GM23248 (cell line): ENCODE results near the gene P4HA3. TPM values are rescaled to one million over a fixed set of nuclear protein-coding genes. Genes with fewer than 3 reads are reported as not detected.
A peak's percentile ranks its signal among the peaks of the same experiment; 100 is the strongest.

Experiments used
- DNase-seq: peaks from one replicate; pipeline ENCODE4 v3.0.0-alpha.2; 2015
- H2AFZ ChIP-seq: fragments of 200-600 bp; sonication (generic); 2 replicates; pipeline ENCODE4 v1.6.1; 2016; ENCODE audit warnings: antibody characterized with exemption
- H3F3A ChIP-seq: fragments of 200-600 bp; sonication (generic); 2 replicates; pipeline ENCODE4 v1.6.1; 2016; ENCODE audit warnings: mild to moderate bottlenecking, antibody characterized with exemption, mixed run types; ENCODE audit not compliant: insufficient read depth
- H3K27ac ChIP-seq: fragments of 200-600 bp; sonication (generic); 2 replicates; pipeline ENCODE4 v1.5.1; 2016; ENCODE audit warnings: mild to moderate bottlenecking
- H3K27me3 ChIP-seq: fragments of 200-600 bp; sonication (generic); replicated peaks from 2 replicates; pipeline ENCODE4 v1.6.1; 2016; ENCODE audit warnings: mild to moderate bottlenecking; ENCODE audit not compliant: insufficient read depth
- H3K36me3 ChIP-seq: fragments of 200-600 bp; sonication (generic); 2 replicates; pipeline ENCODE4 v1.6.1; 2016; ENCODE audit warnings: low read depth, mild to moderate bottlenecking
- H3K4me1 ChIP-seq: fragments of 200-600 bp; sonication (generic); 2 replicates; pipeline ENCODE4 v1.6.1; 2016; ENCODE audit warnings: mild to moderate bottlenecking; ENCODE audit not compliant: insufficient read depth
- H3K4me2 ChIP-seq: fragments of 200-600 bp; sonication (generic); one replicate; pipeline ENCODE4 v1.6.1; 2016; ENCODE audit warnings: mild to moderate bottlenecking; ENCODE audit not compliant: unreplicated experiment
- H3K4me3 ChIP-seq: fragments of 200-600 bp; sonication (generic); 2 replicates; pipeline ENCODE4 v1.5.1; 2016; ENCODE audit warnings: mild to moderate bottlenecking
- H3K79me2 ChIP-seq: fragments of 200-600 bp; sonication (generic); 2 replicates; pipeline ENCODE4 v1.6.1; 2016; ENCODE audit warnings: mild to moderate bottlenecking; ENCODE audit not compliant: insufficient read depth
- H3K9ac ChIP-seq: fragments of 200-600 bp; sonication (generic); 2 replicates; pipeline ENCODE4 v1.6.1; 2016; ENCODE audit warnings: mild to moderate bottlenecking
- H3K9me2 ChIP-seq: fragments of 200-600 bp; sonication (generic); 2 replicates; pipeline ENCODE4 v1.6.1; 2016; ENCODE audit warnings: mixed run types, mild to moderate bottlenecking, moderate library complexity; ENCODE audit not compliant: insufficient read depth
- H3K9me3 ChIP-seq: fragments of 200-600 bp; sonication (generic); one replicate; pipeline ENCODE4 v1.6.1; 2017; ENCODE audit warnings: low read depth
- H4K20me1 ChIP-seq: fragments of 200-600 bp; sonication (generic); 2 replicates; pipeline ENCODE4 v1.6.0; 2016; ENCODE audit not compliant: insufficient read depth
- EZH2 ChIP-seq: fragments of 200-600 bp; sonication (generic); IDR thresholded peaks from 2 replicates; pipeline ENCODE4 v1.6.1; 2018; ENCODE audit warnings: antibody characterized with exemption, mild to moderate bottlenecking; ENCODE audit not compliant: insufficient read depth, poor library complexity, severe bottlenecking
- EZH2phosphoT487 ChIP-seq: fragments of 200-600 bp; sonication (generic); IDR thresholded peaks from 2 replicates; pipeline ENCODE4 v1.6.1; 2018; ENCODE audit warnings: antibody characterized with exemption, moderate library complexity, mild to moderate bottlenecking, low read depth; ENCODE audit not compliant: insufficient read depth
- WGBS, 2 experiments: methylation state at CpG; one replicate each; pipeline ENCODE4 v1.1.6; 2015 to 2017; ENCODE audit warnings: low lambda C conversion rate in 2 of 2, low coverage in 1 of 2; ENCODE audit errors: missing lambda C conversion rate in 2 of 2; 5-methylcytosine and 5-hydroxymethylcytosine counted together
- in situ Hi-C: fragments of 300-500 bp; cut with MboI; formaldehyde crosslinking; loops from 2 replicates; pipeline ENCODE4 v1.15.0; 2020
- polyA plus RNA-seq: library from polyadenylated mRNA; unstranded; fragments of >200 nt; fragmentation: Nextera tagmentation; extraction: Ambion mirVana; gene quantifications from 2 replicates; pipeline ENCODE4 v1.2.1, GENCODE V29; 2016
- total RNA-seq: library from RNA; depleted of rRNA; stranded (reverse); fragments of >200 nt; shearing (Covaris generic); gene quantifications from 2 replicates; pipeline ENCODE4 v1.2.3, GENCODE V29; 2014

Gene P4HA3
- total and polyA plus RNA-seq, 2 experiments from 2014 or later: 26.4 to 30.6 TPM

DNA sequence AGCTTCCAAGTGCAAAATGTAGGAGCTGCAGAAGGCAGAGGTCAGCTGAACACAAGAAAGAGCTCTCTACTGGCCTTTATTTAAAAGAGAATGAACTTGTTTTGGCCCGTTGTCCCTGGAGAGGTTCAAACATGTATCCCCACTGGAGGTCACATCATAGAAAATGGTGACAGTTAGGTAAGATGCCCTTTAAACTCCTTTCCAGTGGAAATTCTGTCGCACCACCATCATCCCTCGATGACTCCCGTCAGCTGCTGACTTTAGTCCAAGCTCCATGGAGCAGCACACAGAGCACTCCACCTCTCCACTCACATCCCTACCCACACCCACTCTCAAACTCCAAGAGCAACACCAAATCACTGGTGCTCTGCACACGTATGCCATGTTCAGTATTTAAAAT is 15.2 kb upstream of the P4HA3 start:
- Histone ChIP-seq H2AFZ (no peak overlapping the region), H3K9me2 (no peaks in the 10 kb centered on the region), H3K79me2 (no peaks in the 10 kb centered on the region), H3K9me3 (no peaks in the 10 kb centered on the region), H3F3A (peaks cover 21% of the 10 kb centered on the region), H3K36me3 (no peaks in the 10 kb centered on the region), H3K4me2 (no peak overlapping the region), H4K20me1 (no peaks in the 10 kb centered on the region), H3K4me3 (no peak overlapping the region), H3K27ac (no peak overlapping the region), H3K9ac (no peak overlapping the region), H3K27me3 (no peaks in the 10 kb centered on the region), H3K4me1 (peaks cover 39% of the 10 kb centered on the region)
- TF ChIP-seq EZH2 (no peak), EZH2phosphoT487 (no peak)
- in situ Hi-C loops: no loop called here
- DNase-seq: no peak
- 71 to 81% methylated on average over 5 of the region's 5 CpGs for WGBS, 2 experiments

- H3K79me2 ChIP-seq: no peaks in the 10 kb centered on the region
- H3K4me2 ChIP-seq: peak overlapping the region; percentile 20
- in situ Hi-C loops: no loop called here
- H3K36me3 ChIP-seq: no peaks in the 10 kb centered on the region
- H3K4me3 ChIP-seq: no peak overlapping the region
- peak overlapping the region; percentile 32; the same call in 1 of the 2 replicates for H2AFZ ChIP-seq
- no peaks in the 10 kb centered on the region for H3K9me2 ChIP-seq
- no peaks in the 10 kb centered on the region for H4K20me1 ChIP-seq
- peak overlapping the region; percentile 41; the same call in 1 of the 2 replicates for H3K9ac ChIP-seq
- peaks cover 43% of the 10 kb centered on the region for H3K4me1 ChIP-seq
- H3F3A ChIP-seq: peaks cover 28% of the 10 kb centered on the region
- 23 to 25% methylated on average over 7 of the region's 7 CpGs for WGBS, 2 experiments
- H3K9me3 ChIP-seq: no peaks in the 10 kb centered on the region
- no peaks in the 10 kb centered on the region for H3K27me3 ChIP-seq
- TF ChIP-seq EZH2: no peak
- no peak for TF ChIP-seq EZH2phosphoT487
- peak; percentile 95 for DNase-seq
- peak overlapping the region; percentile 69 for H3K27ac ChIP-seq
These were observed 14.5 kb upstream of the P4HA3 start for GRCh38 chr11:74325649-74326645.

GRCh38 chr11:74322667-74323066 is 11.2 kb upstream of the P4HA3 start:
- TF ChIP-seq EZH2phosphoT487 (no peak), EZH2 (no peak)
- Histone ChIP-seq H3K79me2 (no peaks in the 10 kb centered on the region), H3K27me3 (no peaks in the 10 kb centered on the region), H2AFZ (no peak overlapping the region), H3K4me3 (no peak overlapping the region), H3K36me3 (no peaks in the 10 kb centered on the region), H3K9me2 (no peaks in the 10 kb centered on the region), H3K9me3 (no peaks in the 10 kb centered on the region), H3K4me1 (peaks cover 55% of the 10 kb centered on the region), H3K27ac (peak overlapping the region; percentile 37), H3K9ac (no peak overlapping the region), H3K4me2 (no peak overlapping the region), H3F3A (peaks cover 48% of the 10 kb centered on the region), H4K20me1 (no peaks in the 10 kb centered on the region)
- peak; percentile 63 for DNase-seq
- in situ Hi-C loops: no loop called here
- WGBS, 2 experiments: 24 to 28% methylated on average over 2 of the region's 2 CpGs

- no peaks in the 10 kb centered on the region for H3K9me3 ChIP-seq
- H3K4me3 ChIP-seq: no peak overlapping the region
- no peaks in the 10 kb centered on the region for H3K9me2 ChIP-seq
- no peak overlapping the region for H3K4me2 ChIP-seq
- DNase-seq: peak; percentile 81
- no peaks in the 10 kb centered on the region for H3K36me3 ChIP-seq
- H3K79me2 ChIP-seq: no peaks in the 10 kb centered on the region
- in situ Hi-C loops: no loop called here
- TF ChIP-seq EZH2phosphoT487 (no peak), EZH2 (no peak)
- no peaks in the 10 kb centered on the region for H3K27me3 ChIP-seq
- peaks cover 60% of the 10 kb centered on the region for H3K4me1 ChIP-seq
- H3K27ac ChIP-seq: peak overlapping the region; percentile 37
- 20 to 21% methylated on average over 10 of the region's 10 CpGs for WGBS, 2 experiments
- peak overlapping the region; percentile 29 for H2AFZ ChIP-seq
- H4K20me1 ChIP-seq: no peaks in the 10 kb centered on the region
- H3K9ac ChIP-seq: no peak overlapping the region
- peaks cover 57% of the 10 kb centered on the region for H3F3A ChIP-seq
These were observed 10.2 kb upstream of the P4HA3 start for GRCh38 chr11:74321487-74322188.
